GM21515 (cell line): ENCODE measurements around the gene RAB30.
A peak's percentile ranks its signal among the peaks of the same experiment; 100 is the strongest.

Experiments used
- ATAC-seq: cut with Tn5 transposase; IDR thresholded peaks from one replicate; pipeline ENCODE4 v1.9.1; 2021; ENCODE audit not compliant: unreplicated experiment

Gene RAB30

GRCh38 chr11:83041126-83041525 lies 30.6 kb downstream of the RAB30 start:
- ATAC-seq: no peak

DNA sequence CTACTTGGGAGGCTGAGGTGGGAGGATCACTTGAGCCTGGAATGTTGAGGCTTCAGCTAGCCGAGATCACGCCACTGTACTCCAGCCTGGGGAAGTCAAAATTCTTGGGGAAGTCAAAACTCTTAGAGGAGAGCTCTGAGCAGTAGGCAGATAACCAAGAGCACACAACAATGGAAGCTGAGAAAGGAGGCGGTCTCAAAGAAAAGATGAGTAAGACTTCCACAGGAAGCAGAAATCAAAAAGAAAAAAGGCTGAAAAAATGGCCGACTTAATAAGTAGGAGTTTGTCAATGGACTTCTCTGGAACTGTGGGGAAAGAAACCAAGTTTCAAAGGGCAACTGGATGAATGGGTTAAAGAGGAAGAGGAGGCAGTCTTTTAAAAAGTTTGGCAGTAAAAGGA lies 32.1 kb downstream of the RAB30 start:
- no peak for ATAC-seq

GRCh38 chr11:83037877-83038276 lies 33.8 kb downstream of the RAB30 start:
- ATAC-seq: no peak

DNA sequence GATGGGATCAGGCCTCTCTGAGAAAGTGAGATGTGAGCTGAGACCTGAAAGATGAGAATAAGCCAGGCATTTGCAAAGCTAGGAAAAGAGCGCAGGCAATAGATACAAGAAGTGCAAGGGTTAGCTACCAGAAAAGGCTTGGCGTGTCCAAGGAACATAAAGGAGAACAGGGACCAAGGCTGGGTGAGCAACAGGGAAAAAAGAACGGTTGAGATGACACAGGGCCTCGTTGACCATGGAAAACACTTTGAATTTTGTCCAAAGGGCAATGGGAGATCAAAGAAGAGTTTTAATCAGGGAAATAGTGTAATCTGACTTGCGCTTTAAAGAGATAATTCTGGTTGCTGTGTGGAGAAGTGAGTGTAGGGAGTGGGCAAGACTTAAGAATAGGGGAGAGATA lies 35.0 kb downstream of the RAB30 start:
- ATAC-seq: no peak

DNA sequence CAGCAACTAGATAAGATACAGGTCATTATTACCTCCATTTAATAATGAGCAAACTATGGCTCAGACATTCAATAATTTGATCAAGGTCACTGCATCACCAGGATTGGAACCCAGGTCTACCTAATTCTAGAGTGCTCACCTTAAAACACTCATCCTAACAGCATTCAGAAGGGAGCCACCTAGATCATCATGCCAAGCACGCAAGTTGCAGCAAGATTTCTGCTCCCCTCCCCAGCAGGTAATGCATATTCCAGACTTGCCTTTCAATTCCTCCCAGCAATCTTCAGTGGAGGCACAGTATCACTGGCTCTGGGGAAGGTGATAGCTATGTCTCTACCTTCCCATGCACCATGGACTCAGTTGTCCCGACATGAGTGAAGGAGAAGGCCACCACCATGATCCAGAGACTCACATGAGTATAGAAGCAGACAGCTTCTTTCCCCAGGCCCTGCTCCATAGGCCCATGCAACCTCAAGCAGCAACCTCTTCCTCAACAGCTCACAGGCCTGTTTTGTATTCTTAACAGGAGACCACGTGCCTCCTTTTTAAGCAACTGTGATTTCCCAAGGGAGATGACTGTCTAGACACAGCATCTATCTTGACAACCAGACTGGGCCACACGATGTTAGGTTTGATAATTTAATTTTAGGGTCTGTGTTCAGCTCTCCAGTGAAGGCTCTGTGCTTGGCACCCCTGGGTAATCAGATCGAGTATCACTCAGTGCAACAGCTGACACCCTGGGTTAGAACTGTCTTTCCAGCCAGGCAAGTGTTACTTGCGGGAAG lies 36.4 kb downstream of the RAB30 start:
- peak; percentile 53 for ATAC-seq

GRCh38 chr11:83034673-83035014 lies 37.1 kb downstream of the RAB30 start:
- no peak for ATAC-seq

- no peak for ATAC-seq
Measured at GRCh38 chr11:83033972-83034672, 37.6 kb downstream of the RAB30 start.

DNA sequence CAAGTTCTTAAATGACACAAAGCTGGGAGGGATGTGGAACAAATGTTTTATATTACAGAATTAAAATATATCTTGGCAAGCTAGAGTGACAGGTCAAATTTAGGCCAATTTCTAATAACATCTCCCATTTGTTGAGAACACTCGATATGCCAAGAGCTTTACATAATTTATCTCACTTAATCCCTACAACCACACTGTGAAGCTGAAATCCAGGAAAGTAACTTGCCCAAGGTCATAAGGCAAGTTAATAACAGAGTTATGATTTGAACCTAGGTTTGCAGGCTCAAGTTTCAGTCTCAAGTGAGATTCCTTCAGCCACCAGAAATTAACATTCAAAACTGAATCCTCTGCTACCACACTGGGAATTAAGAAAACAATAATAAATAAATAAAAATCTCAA lies 38.3 kb downstream of the RAB30 start:
- no peak for ATAC-seq

DNA sequence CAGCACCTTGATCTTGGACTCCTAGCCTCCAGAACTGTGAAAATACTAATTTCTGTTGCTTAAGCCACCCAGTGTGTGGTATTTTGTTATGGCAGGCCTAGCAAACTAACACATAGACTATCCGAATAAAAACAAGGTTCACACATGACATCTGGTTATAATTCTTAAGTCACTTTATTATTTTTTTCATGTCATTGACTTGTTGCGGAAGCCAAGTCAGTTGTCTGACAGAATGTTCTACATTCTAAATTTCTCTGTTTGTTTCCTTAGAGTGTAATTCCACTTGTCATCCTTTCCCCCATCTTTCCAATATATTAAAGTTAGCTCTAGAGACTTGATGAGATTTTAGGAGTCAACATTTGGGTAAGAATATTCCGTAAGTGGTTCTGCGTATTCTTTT lies 40.6 kb downstream of the RAB30 start:
- ATAC-seq: no peak

DNA sequence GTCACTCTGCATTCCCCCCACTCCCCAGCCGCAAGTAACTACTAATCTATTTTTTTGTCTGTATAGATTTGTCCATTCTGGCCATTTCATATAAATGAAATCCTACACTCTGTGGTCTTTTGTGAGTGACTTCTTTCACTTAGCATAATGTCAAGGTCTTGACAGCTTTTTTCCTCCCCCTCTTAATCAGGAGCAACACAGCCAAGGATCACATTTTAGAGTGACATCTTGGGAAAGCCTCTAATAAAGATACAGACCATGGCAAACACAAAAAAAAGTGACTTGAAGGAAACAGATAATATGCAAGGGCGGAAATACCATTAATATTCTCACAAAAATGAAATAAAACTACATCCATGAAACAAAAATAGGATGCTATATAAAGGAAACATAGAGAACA lies 43.9 kb downstream of the RAB30 start:
- ATAC-seq: no peak

GRCh38 chr11:83027289-83027688 lies 44.4 kb downstream of the RAB30 start:
- ATAC-seq: no peak

DNA sequence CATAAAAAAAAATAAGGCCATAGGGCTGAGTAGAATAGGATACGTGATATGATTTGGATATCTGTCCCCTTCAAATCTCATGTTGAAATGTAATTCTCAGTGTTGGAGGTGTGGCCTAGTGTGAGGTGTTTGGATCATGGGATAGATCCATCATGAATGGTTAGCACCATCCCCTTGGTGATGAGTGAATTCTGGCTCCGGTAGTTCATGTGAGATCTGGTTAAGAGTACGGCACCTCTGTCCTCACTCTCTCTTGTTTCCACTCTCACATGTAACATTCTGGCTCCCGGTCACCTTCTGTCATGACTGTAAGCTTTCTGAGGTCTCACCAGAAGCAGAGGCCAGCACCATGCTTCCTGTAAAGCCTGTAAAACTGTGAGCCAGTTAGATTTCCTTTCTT lies 45.5 kb downstream of the RAB30 start:
- ATAC-seq: no peak

DNA sequence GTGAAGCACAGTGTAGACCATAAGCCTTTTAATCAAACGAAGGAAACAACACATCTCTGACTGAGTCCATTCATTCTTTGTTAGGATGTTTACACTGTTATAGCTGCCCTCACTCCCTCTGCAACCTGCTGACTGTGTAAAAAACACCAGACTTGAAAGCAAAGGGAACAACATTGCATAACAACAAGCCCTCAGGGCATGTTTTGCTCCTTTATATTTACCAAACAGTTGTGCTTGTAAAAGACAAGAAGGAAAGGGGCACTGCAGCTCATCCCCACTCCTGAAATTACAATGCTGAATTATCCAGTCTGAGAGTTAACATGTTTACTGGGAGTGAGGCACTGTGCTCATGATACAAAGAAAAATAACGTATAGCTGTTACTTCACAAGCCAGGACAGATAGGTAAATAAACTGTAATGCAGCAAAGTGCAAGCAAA lies 46.4 kb downstream of the RAB30 start:
- ATAC-seq: no peak

- ATAC-seq: no peak
Measured at GRCh38 chr11:83024270-83024854, 47.3 kb downstream of the RAB30 start.

- ATAC-seq: no peak
Measured at GRCh38 chr11:83023410-83023809, 48.3 kb downstream of the RAB30 start.

DNA sequence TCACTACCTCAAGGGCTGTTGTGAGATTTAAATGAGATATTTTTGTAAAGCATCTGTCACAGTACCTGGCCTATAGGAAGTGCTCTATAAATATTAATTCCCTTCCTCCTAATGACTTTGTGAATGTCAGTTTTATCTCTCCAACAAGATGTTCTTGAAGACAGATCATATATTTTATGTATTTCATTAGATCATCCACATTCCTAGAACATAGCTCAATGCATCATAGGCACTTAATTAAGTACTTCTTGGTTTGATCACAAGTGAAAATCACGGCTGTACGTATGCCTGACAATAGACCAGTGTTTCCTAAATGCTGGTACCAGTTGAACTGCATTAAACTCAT lies 49.9 kb downstream of the RAB30 start:
- no peak for ATAC-seq

DNA sequence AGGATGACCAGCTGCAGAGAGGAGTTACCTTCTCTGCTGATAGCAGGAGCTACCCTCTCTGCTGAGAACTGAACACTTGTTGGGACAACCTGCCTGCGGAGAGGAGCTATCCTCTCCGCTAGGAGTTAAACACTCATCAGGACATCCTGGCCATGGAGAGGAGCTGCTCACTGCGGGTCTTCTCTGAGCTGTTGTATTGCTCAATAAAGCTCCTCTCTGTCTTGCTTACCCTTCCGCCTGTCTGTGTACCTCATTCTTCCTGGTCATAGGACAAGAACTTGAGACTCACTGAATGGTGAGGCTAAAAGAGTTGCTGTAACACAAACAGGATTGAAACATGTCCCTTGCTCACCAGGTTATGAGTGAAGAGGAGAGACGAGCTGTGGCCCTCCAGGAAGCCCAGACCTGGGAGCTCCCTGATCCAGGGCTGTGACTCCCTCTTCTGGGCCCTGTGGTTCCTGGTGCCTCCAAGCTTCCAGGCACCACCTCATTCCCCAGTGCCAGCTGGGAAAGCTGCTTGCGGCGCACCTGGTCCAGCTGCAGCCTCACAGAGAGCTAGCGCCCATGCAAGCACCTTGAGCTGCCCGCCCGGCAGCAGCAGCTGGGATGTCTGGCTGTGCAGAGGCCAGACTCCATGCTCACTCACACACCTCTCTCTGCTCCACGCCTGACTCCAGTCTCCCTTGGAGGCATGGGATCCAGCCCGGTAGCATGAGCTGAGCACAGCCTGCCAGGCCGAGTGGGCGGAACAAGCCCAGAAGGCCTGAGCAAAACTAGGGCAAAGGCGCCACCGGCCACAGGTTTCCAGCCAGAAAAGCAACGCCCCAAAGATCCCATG lies 50.5 kb downstream of the RAB30 start:
- no peak for ATAC-seq

DNA sequence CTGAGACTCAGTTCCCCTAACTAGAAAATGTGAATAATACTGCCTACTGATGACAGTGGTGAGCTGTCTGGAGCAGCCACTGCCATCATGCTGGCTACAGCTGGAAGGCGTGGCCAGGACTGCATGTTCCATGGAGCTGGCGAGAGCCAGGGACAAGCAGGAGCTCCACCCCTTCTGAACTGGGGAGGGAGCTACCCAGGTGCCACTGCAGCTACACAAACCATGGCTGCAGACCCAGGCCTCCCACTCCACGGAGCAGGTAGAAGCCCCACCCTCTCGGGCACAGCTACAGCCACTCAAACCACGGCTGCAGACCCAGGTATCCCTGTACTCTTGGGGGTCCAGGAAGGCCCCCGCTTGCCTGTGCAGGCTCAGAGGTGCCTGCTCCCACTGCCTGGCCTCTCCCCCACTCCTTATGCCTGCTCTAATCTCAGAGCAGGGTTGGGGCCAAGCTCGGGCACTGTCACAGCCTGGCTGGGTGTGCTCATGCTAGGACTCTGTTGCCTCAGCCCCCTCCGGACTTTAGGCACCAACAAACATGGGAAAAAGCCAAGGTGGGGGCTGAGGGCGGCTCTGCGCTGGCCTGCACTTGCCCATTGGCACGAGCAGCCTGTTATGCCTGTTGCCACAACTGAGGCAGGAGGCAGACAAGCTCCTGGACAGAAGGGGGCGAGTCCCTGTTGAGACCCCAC lies 51.7 kb downstream of the RAB30 start:
- no peak for ATAC-seq

DNA sequence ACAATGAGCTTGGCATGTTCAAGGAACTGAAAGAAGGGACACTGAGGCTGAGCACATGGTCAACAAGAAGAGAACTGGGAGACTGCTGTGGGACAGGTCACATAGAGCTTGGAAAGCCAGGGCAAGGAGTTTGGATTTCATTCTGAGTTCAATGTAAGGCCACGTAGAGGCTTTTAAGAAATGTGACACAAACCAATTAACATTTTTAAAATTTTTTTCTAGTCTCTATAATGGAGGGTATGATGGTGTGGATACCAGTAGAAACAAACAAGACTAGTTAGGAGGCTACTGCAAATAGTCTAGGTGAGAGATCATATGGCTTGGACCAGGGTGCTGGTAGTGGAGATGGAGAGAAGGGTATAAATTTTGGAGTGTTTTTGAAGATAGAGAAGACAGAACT lies 56.7 kb downstream of the RAB30 start:
- ATAC-seq: no peak

GRCh38 chr11:83012168-83013067 lies 59.3 kb downstream of the RAB30 start:
- ATAC-seq: no peak
